ENCODE measurements around the gene SH3PXD2A. TPM values are rescaled to one million over a fixed set of nuclear protein-coding genes. Genes with fewer than 3 reads are reported as not detected.

The SH3PXD2A gene
- total RNA-seq, 3 donors from 2014 or later, result 14.3 to 30.5 (median 14.7) TPM

- H3K9me3 ChIP-seq, result no peaks in the 10 kb centered on the region
- no peak overlapping the region for H3K4me3 ChIP-seq
- intact Hi-C loops (cut with DNase I; ENCODE audit: low total_unique reads), result loop anchor here (2.0 kb wide), 1 partner anchor 153 kb away; no protein-coding TSS in a partner anchor
- H3K27ac ChIP-seq, result no peak overlapping the region
- H3K27me3 ChIP-seq, result no peaks in the 10 kb centered on the region
- DNase-seq (ENCODE audit: low spot score in 2 of 2), result no peak
- TF ChIP-seq POLR2A (IDR thresholded peaks at IDR 0.05) (no peak), CTCF (IDR thresholded peaks at IDR 0.05) (no peak), POLR2AphosphoS5 (IDR thresholded peaks at IDR 0.05) (no peak)
- H3K4me1 ChIP-seq, result no peaks in the 10 kb centered on the region
- no peaks in the 10 kb centered on the region for H3K36me3 ChIP-seq
These were observed 275.4 kb downstream of the SH3PXD2A start for GRCh38 chr10:103580011-103580410.

- no peaks in the 10 kb centered on the region for H3K27me3 ChIP-seq
- TF ChIP-seq POLR2AphosphoS5 (IDR thresholded peaks at IDR 0.05) (no peak), CTCF (IDR thresholded peaks at IDR 0.05) (no peak), POLR2A (IDR thresholded peaks at IDR 0.05) (no peak)
- no peaks in the 10 kb centered on the region for H3K9me3 ChIP-seq
- no peak for DNase-seq (ENCODE audit: low spot score in 2 of 2)
- no peaks in the 10 kb centered on the region for H3K4me1 ChIP-seq
- no peaks in the 10 kb centered on the region for H3K36me3 ChIP-seq
- H3K27ac ChIP-seq, result no peak overlapping the region
- intact Hi-C loops (cut with DNase I; ENCODE audit: low total_unique reads), result no loop called here
- H3K4me3 ChIP-seq, result no peak overlapping the region
These were observed 276.5 kb downstream of the SH3PXD2A start for GRCh38 chr10:103578782-103579382.

- no peak overlapping the region for H3K4me3 ChIP-seq
- H3K4me1 ChIP-seq, result no peaks in the 10 kb centered on the region
- intact Hi-C loops (cut with DNase I; ENCODE audit: low total_unique reads), result no loop called here
These were observed 278.5 kb downstream of the SH3PXD2A start for GRCh38 chr10:103576862-103577261.

GRCh38 chr10:103576076-103576471 is 279.3 kb downstream of the SH3PXD2A start:
- Histone ChIP-seq H3K9me3 (no peaks in the 10 kb centered on the region), H3K36me3 (no peaks in the 10 kb centered on the region), H3K4me1 (no peaks in the 10 kb centered on the region), H3K27me3 (no peaks in the 10 kb centered on the region), H3K27ac (no peak overlapping the region), H3K4me3 (no peak overlapping the region)
- TF ChIP-seq CTCF (IDR thresholded peaks at IDR 0.05) (no peak), POLR2A (IDR thresholded peaks at IDR 0.05) (no peak), POLR2AphosphoS5 (IDR thresholded peaks at IDR 0.05) (no peak)
- no peak for DNase-seq (ENCODE audit: low spot score in 2 of 2)
- intact Hi-C loops (cut with DNase I; ENCODE audit: low total_unique reads), result no loop called here

More at GRCh38 chr10:103576862-103577261, 278.5 kb downstream of the SH3PXD2A start:
- Histone ChIP-seq H3K27ac (no peak overlapping the region), H3K9me3 (no peaks in the 10 kb centered on the region), H3K36me3 (no peaks in the 10 kb centered on the region), H3K27me3 (no peaks in the 10 kb centered on the region)
- TF ChIP-seq CTCF (IDR thresholded peaks at IDR 0.05) (no peak), POLR2A (IDR thresholded peaks at IDR 0.05) (no peak), POLR2AphosphoS5 (IDR thresholded peaks at IDR 0.05) (no peak)
- no peak for DNase-seq (ENCODE audit: low spot score in 2 of 2)

GRCh38 chr10:103575416-103576075 is 279.8 kb downstream of the SH3PXD2A start:
- Histone ChIP-seq H3K4me1 (no peaks in the 10 kb centered on the region), H3K9me3 (no peaks in the 10 kb centered on the region), H3K4me3 (no peak overlapping the region), H3K36me3 (no peaks in the 10 kb centered on the region), H3K27me3 (no peaks in the 10 kb centered on the region), H3K27ac (no peak overlapping the region)
- intact Hi-C loops (cut with DNase I; ENCODE audit: low total_unique reads), result no loop called here
- DNase-seq (ENCODE audit: low spot score in 2 of 2), result no peak
- TF ChIP-seq POLR2A (IDR thresholded peaks at IDR 0.05) (no peak), CTCF (IDR thresholded peaks at IDR 0.05) (no peak), POLR2AphosphoS5 (IDR thresholded peaks at IDR 0.05) (no peak)
